ENCODE measurements around the gene PRIM2. TPM values are rescaled to one million over a fixed set of nuclear protein-coding genes. Genes with fewer than 3 reads are reported as not detected.
"Not testable (repeated sequence)": the region's sequence is repeated elsewhere in the genome, so short reads cannot be mapped to it uniquely, and the experiment has no call there.

Gene PRIM2
- total RNA-seq, 1 experiment from 2014 or later, result 58.5 TPM

DNA sequence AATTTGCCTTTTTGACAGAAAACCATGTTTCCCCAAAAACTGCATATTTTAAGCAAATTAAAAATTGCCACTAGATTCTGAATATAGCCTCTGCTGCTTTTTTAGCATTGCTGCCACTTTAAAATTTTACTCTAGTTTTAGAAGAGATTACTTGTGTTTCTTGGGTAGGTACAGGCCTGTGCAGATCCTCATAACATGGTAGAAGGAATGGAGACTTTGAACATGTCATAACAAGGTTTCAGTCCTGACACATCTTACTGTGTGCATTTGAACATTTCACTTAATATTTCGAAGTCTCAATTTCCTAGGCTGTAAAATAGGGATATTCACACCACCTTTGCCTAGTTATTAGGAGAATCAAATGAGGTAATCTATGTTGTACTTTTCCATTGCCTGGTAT lies 259.6 kb downstream of the PRIM2 start:
- not testable (repeated sequence) for DNase-seq (ENCODE audit: low read depth)

DNA sequence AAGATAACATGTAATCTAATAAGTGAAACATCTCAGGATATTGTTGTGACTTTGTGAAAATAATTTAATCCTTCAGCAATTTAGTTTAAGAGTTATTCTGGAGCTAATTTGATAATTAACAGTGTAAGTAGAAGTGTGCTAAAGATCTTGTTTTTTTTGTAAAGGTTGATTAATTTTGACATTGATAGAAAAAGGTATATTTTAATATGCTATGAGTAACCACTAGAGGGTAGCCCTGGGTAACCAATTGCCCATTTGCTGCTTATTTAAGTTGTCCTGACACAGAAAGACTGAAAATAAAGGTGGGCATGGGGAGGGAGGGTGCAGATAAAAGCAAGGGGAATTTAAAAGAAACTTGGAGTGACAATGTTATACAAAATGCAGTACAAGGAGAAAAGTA lies 262.1 kb downstream of the PRIM2 start:
- peak; percentile 1 for DNase-seq (ENCODE audit: low read depth)

DNA sequence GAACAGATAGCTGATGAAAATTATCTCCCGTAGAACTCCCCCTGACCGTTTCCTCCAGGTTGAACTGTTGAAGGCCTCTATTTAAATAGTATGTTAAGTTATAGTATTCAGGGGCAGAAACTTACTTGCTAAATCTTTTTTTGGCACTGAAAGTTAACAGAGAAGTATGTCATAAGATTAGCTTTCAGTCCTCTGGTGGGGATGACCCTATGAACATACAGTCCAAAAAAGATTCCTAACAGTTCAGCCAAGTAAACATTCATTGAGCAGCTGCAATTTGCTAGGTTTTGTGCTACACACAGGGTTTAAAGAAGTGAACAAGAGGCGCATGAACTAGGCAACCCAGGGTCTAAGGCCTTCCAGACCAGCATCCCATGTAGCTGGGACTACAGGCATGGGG lies 264.2 kb downstream of the PRIM2 start:
- not testable (repeated sequence) for DNase-seq (ENCODE audit: low read depth)

DNA sequence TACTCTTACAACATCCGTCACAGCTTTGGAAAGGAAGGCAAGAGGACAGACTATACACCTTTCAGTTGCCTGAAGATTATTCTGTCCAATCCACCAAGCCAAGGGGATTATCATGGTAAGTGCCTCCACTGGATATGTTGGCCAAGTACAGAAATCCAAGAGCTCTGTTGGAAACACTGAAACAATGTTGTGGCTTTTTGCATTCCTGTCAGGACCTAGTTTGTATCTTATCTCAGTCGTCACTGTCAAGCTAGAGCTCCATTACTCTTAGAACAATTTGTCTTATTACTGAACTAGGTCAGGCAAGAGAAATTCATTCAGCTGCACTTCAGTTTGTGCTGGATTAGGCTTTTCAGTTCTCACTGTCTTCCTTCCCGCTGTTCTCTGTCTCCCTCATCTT lies 283.7 kb downstream of the PRIM2 start:
- DNase-seq (ENCODE audit: low read depth), result not testable (repeated sequence)

DNA sequence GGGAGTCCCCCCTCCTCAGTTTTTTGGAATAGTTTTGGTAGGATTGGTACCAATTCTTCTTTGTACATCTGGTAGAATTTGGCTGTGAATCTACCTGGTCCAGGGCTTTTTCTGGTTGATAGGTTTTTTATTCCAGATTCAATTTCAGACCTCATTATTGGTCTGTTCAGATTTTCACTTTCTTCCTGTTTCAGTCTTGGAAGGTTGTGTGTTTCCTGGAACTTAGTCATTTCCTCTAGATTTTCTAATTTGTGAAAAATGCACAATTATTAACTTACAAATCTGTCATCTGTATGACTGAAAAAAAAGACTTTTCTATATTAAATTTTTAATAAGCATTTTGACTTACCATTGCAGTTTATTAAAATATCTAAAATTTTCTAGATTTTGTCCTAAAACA lies 287.9 kb downstream of the PRIM2 start:
- DNase-seq (ENCODE audit: low read depth), result peak; percentile 8

DNA sequence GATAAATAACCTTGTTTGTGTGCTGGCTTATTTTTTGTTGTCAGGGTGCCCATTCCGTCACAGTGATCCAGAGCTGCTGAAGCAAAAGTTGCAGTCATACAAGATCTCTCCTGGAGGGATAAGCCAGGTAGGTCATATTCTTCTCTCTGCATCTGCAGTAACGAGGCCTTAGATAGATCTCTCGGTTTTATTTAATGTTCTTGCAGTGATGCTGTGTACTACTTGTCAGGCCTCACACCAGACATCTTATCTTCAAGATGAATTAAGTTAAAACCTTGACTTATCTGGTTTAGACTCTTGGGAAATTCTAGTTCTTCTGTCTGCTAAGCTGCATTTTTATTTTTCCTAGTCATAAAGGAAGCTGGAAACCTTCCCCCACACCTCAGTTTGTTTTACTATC lies 288.9 kb downstream of the PRIM2 start:
- DNase-seq (ENCODE audit: low read depth), result not testable (repeated sequence)

DNA sequence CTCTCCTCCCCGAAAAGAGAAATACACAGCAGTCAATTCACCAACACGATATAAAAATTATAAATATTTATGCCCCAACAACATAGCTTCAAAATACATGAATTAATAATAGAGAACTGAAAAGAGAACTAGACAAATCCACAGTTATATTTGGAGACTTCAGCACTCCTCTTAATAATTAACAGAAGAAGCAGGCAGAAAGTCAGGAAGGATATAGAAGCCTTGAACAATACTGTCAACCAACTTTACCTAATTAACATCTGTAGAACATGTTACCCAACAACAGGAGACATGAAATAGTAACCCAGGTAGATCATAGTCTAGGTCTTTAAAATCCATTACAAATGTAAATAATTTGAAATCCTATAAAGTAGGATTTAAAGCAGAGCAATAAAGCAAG lies 293.2 kb downstream of the PRIM2 start:
- not testable (repeated sequence) for DNase-seq (ENCODE audit: low read depth)

DNA sequence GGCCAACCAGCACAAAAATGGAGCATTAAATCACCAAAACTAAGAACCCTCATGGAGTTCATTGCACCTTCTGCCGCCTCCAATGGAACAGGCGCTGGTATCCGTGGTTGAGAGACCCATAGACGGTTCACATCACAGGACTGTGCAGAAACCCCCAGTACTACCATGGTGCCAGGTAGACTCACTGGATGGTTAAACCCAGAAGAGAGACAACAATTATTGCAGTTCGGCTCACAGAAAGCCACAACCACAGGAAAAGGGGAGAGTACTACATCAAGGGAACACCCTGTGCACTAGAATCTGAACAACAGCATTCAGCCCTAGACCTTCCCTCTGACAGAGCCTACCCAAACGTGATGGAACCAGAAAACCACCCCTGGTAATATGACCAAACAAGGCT lies 301.5 kb downstream of the PRIM2 start:
- DNase-seq (ENCODE audit: low read depth), result not testable (repeated sequence)

DNA sequence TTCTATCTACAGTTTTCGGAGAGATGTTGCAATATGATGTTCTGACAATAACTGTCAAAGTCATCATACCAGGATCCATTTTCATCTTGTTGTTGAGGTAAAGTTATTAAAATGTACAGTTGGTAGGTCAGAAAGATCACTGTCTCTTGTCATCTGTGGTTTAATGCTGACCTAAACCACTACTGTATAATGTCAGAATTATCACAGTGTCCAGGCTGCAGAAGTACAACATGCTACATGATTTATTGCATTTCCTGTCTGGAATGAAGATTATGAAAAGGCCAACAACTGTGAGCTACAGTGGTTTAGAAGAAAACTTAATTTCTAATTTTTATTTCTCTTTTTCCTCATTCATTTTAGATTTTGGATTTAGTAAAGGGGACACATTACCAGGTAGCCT lies 314.3 kb downstream of the PRIM2 start:
- DNase-seq (ENCODE audit: low read depth), result not testable (repeated sequence)

DNA sequence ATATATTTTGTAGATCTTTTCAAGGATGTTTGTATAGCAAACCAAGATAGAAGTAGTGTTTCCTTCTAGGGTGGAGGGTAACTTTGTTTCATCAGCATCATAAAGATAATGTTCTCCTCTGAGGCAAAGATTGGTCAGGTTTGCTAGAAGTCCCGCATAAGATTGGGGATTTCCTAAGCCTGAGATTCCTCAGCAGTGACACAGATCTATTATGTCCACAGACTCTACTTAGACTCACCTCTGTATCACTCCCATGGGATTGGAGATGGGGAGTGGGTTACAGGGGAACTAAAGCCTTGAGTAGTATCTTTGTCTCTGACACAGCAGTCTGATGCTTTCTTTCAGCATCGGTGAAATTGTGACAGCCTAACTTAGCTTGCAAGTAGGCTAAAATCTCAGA lies 341.1 kb downstream of the PRIM2 start:
- DNase-seq (ENCODE audit: low read depth), result not testable (repeated sequence)

DNA sequence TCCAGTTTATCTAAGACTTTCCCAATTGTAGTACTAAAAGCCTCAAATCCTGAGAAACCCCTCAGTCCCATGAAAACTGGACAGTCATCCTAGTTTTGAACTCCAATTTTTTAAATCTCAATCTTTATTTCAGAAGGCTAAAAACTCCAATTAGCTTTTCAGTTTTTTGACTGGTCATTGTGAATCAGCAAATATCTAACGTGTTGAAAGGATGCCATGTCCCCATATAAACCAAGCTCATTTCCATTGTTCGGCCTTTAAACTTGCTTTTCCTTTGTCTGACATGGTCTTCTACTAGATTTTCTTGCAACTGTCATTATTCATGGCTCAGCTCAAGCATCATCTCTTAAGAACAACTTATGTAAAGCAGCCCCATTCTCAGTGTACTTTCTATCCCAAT lies 342.4 kb downstream of the PRIM2 start:
- DNase-seq (ENCODE audit: low read depth), result not testable (repeated sequence)

DNA sequence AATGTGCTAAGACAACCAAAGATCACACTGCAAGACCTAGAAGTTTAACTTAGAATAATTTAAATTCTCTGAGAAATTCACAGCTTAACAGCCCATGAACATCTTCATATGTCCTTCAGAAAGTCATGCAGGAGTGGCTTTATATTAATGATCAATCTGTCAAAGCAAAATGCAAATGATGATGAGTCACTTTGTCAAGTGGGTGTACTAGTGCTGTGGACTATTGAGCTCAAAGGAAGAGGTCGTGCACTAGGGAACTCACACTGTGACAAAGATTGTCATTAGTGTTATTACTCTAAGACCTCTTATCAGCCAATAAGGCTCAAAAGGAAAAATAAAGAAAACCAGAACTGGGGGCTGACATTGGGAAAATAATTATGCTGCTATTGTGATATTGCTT lies 343.5 kb downstream of the PRIM2 start:
- not testable (repeated sequence) for DNase-seq (ENCODE audit: low read depth)

DNA sequence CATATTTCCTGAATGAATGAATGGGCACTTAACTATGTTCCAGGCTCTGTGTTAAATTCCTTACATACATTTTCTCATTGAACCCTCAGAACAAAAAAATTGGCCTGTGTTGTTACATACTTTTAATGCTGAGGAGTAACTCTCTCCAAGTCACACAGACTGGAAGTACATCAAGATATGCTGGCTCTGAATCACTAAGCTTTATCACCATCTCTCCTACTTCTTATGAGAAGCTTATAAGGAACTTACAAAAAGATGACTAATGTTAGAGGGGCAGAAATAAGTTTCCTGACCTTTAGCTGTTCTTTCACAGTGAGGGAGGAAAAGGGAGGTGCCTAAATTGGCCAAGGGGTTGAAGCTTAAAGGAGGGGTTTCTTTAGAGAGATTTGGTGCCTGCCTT lies 350.7 kb downstream of the PRIM2 start:
- DNase-seq (ENCODE audit: low read depth), result not testable (repeated sequence)

DNA sequence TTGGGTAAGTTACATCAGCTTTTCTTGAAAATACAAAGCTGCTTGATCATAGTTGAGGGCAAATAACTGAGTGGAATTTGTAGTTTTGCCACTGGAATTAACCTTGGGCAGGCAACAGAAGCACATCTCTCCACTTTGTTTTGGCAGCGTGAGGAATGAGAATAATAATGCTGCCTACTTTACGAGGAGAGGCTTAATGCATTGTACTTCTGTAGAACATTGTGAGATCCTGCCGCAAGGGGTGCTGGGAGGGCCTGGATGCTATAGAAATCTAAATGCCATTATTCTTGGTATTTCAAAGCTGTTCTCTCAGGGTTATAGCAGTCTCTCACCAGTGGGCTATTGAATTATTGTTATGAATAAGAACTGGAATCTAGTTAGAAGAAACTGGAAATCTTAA lies 353.8 kb downstream of the PRIM2 start:
- DNase-seq (ENCODE audit: low read depth), result not testable (repeated sequence)

DNA sequence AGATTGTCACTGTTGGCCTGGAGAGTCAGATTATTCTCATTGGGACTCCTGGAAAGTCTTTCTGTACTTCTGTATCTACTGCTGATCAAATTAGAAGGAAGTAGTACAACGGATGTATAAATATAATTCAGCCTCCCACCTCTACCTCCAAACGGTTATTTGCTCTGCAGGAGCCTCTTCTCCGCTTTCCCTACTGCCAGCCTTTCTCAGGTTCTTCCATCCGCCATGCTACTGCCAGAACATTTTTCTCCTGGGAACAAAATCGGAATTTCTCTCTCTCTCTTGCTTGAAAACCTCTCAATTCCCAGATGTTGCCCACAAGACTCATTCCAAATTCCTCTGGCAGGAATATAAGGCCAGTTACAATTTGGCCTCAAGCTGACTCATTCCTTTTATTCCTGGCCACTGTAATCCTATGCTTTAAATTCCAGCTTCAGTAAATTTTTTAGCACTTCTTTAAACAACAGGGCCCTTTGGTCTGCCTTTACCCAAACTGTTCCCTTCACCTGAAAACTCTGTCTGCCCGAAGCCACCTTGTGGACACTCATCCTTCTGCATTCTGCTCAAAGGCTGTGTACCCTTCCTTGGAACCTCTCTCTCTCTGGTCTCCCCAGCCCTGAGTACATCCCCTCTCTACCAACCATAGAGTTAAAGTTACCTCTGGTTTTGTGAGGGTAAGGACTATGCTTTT lies 354.7 kb downstream of the PRIM2 start:
- DNase-seq (ENCODE audit: low read depth), result peak; percentile 20

DNA sequence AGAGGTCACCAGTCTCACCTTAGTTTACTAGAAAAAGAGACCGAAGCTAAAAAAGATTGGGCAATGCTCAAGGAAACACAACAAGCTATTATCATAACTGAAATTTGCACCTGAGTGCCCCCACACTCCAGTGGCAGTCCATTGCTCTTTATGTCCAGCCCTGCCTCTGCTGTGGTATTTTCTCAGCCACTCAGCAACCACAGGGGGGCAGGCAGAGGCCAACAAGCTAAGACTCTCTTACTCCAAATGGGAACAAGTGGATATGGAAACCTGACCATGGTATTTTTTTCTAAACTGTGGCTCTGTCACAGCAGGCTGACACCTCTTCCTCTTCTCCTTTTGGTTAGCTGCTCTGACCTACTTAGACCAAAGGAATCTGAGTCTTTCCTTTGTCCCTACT lies 355.9 kb downstream of the PRIM2 start:
- peak; percentile 39 for DNase-seq (ENCODE audit: low read depth)

DNA sequence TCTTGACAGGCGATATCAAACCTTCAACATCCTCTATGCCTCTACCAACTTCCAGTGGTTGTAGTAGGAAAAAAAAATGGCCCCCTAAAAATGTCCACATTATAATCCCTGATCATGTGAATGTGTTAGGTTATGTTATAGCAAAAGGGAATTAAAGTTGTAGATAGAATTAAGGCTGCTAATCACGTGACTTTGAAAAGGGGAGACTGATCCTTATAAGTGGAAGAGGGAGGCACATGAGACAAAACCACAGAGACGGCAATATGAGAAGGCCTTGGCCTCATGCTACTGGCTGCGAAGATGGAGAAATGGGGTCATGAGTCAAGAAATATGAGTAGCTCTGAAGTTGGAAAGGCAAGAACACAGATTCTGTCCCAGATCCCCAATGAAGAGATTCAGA lies 358.0 kb downstream of the PRIM2 start:
- not testable (repeated sequence) for DNase-seq (ENCODE audit: low read depth)

DNA sequence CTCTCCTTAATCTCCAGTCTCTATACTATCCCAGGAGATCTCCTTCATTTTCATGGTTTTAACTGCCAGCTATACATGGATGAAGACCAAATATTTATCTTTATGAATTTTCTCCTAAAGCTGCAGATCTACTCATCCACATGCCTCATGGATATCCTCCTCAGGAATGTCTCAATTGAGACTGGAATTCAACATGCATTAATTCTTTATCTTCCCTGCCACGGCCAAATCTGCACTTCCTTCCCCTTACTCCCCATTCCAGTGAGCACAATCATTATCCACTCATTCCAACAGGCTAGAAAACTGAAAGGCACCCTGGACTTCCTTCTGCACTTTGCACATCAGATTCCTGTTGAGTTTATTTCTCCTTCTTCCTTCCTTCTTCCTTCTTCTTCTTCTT lies 379.0 kb downstream of the PRIM2 start:
- not testable (repeated sequence) for DNase-seq (ENCODE audit: low read depth)

Small RNA genes within 50 kb of the gene (small RNA-seq; reads per million reads assigned to genes)
- gene MIR548U, result not detected

Other genes with a start within 250 kb of the PRIM2 start
- gene ZNF451, start 227.4 kb upstream of the PRIM2 start, total RNA-seq (2014; rRNA removed; shearing (Covaris generic)), result 28.1 and 28.6 TPM in 2 replicates
- gene BAG2, start 145.3 kb upstream of the PRIM2 start, total RNA-seq (2014; rRNA removed; shearing (Covaris generic)), result 13.2 and 14.1 TPM in 2 replicates
- gene RAB23, start 95.3 kb upstream of the PRIM2 start, total RNA-seq (2014; rRNA removed; shearing (Covaris generic)), result 10.5 and 12.8 TPM in 2 replicates

All from HT1080 (cell line).